Pancreas (tissue), 10 donors: ENCODE measurements around the gene PRODH. TPM values are rescaled to one million over a fixed set of nuclear protein-coding genes. Genes with fewer than 3 reads are reported as not detected.
A peak's percentile ranks its signal among the peaks of the same experiment; 100 is the strongest.

Source experiments
- ATAC-seq, 4 donors: fragments of 200-7000 bp; cut with Tn5 transposase; one replicate each; pipeline versions ENCODE4 v1.8.0 to v1.9.1; 2020; ENCODE audit warnings: mild to moderate bottlenecking in 4 of 4, moderate library complexity in 4 of 4
- DNase-seq, 6 donors: peaks; one replicate each; pipeline ENCODE4 v3.0.0-alpha.2; 2020
- FAIRE-seq: peaks from 2 replicates; lab custom pipeline; 2012; peaks lifted over from hg19 to GRCh38; lab: Jason Lieb, UNC
- H3K27ac ChIP-seq, 4 donors: fragments of 200-600 bp; sonication (generic); 1 replicate in 3 of 4; 2 replicates in 1 of 4; pipeline versions ENCODE4 v1.5.0 to v1.8.0; 2020
- H3K27me3 ChIP-seq, 4 donors: fragments of 200-600 bp; one replicate each; pipeline ENCODE4 v1.8.0; 2021
- H3K36me3 ChIP-seq, 3 donors: fragments of 200-600 bp; sonication (generic) in 1 of 3; one replicate each; pipeline versions ENCODE4 v1.5.0 to v1.8.0; 2020 to 2021
- H3K4me1 ChIP-seq, 3 donors: fragments of 200-600 bp; one replicate each; pipeline ENCODE4 v1.8.0; 2021
- H3K4me3 ChIP-seq, 4 donors: fragments of 200-600 bp; sonication (generic) in 2 of 4; one replicate each; pipeline versions ENCODE4 v1.5.0 to v1.8.0; 2020 to 2021
- H3K9me3 ChIP-seq, 4 donors: fragments of 200-600 bp; one replicate each; pipeline ENCODE4 v1.8.0; 2021
- CTCF ChIP-seq, 4 donors: fragments of 200-600 bp; sonication (generic) in 3 of 4; IDR thresholded peaks; one replicate each; pipeline versions ENCODE4 v1.5.0 to v1.8.0; 2021; ENCODE audit warnings: antibody characterized with exemption in 4 of 4
- WGBS, 2 donors: extraction: QIAGEN DNeasy Blood & Tissue Kit; methylation state at CpG; one replicate each; pipeline ENCODE4 v1.1.7; 2013; 5-methylcytosine and 5-hydroxymethylcytosine counted together
- intact Hi-C, 3 donors: fragments of 100-400 bp; cut with DNase I; formaldehyde crosslinking; loops; one replicate each; pipeline versions ENCODE4 v1.11.1 to v1.14.2; 2022
- polyA plus RNA-seq, 2 donors: library from polyadenylated mRNA; stranded (reverse); fragments of 200-250 nt; gene quantifications; one replicate each; pipeline ENCODE4 v1.2.3, GENCODE V29; 2013
- total RNA-seq, 6 donors: library from RNA; stranded (reverse); fragmentation: NEBNext Ultra II Directional in 4 of 6; extraction: Animal tissue kit (Norgen Biotek cat#: 25700) in 4 of 6; gene quantifications; one replicate each; pipeline versions ENCODE4 v1.2.1 to v1.2.4, GENCODE V29; 2021 to 2023
- donor health status: healthy with polysubstance abuse.
- donor health status: DM: no; HTN: no; CAD: no; lungs with moderate emphysema.
- donor health status: DM: no; HTN: no; CAD: no.
- donor health status: control.
- donor health status: control.
- donor health status: Bipolar disorder and iron deficiency.
- donor health status: DM: yes; HTN: yes; CAD: no.
- donor health status: DM: no; HTN: no; CAD: no.
- donor health status: DM: no; HTN: no; CAD: no.
- donor health status: DM: yes; HTN: yes; CAD: no.

PRODH gene
- total and polyA plus RNA-seq, 8 donors, result 0.35 to 4.1 (median 0.78) TPM

GRCh38 chr22:18933914-18934313, 2.2 kb downstream of the PRODH start:
- Histone ChIP-seq H3K36me3 (no peaks in the 10 kb centered on the region), H3K9me3 (no peaks in the 10 kb centered on the region), H3K27ac (no peak overlapping the region), H3K4me1 (no peaks in the 10 kb centered on the region), H3K4me3 (no peak overlapping the region), H3K27me3 (no peaks in the 10 kb centered on the region)
- intact Hi-C loops, result no loop called here
- ATAC-seq, result peak in 1 of 4 donors; percentile 12
- DNase-seq, result no peak
- no peak for TF ChIP-seq CTCF (IDR thresholded peaks at IDR 0.05)
- no peak for FAIRE-seq
- WGBS, 2 donors, result no CpG with 5 or more reads among the region's 7 CpGs

- intact Hi-C loops, result no loop called here
- Histone ChIP-seq H3K9me3 (no peaks in the 10 kb centered on the region), H3K27ac (no peak overlapping the region), H3K36me3 (no peaks in the 10 kb centered on the region), H3K4me3 (no peak overlapping the region), H3K27me3 (no peaks in the 10 kb centered on the region), H3K4me1 (no peaks in the 10 kb centered on the region)
- no peak for ATAC-seq
- DNase-seq, result no peak
- no CpG with 5 or more reads among the region's 16 CpGs for WGBS, 2 donors
- no peak for FAIRE-seq
- TF ChIP-seq CTCF (IDR thresholded peaks at IDR 0.05), result no peak
These were observed 4.0 kb downstream of the PRODH start for GRCh38 chr22:18931905-18932652.

- intact Hi-C loops, result no loop called here
These were observed 6.6 kb downstream of the PRODH start for GRCh38 chr22:18929459-18929858.

GRCh38 chr22:18927573-18927972, 8.5 kb downstream of the PRODH start:
- intact Hi-C loops, result no loop called here
- FAIRE-seq (no peak), ATAC-seq (no peak), DNase-seq (no peak)
- no peak overlapping the region for H3K4me3 ChIP-seq
- no CpG with 5 or more reads among the region's 5 CpGs for WGBS, 2 donors
- no peak overlapping the region for H3K27ac ChIP-seq
- TF ChIP-seq CTCF (IDR thresholded peaks at IDR 0.05), result no peak
- H3K36me3 ChIP-seq, result no peaks in the 10 kb centered on the region
- H3K27me3 ChIP-seq, result no peaks in the 10 kb centered on the region
- H3K4me1 ChIP-seq, result no peaks in the 10 kb centered on the region
- H3K9me3 ChIP-seq, result no peaks in the 10 kb centered on the region

More at GRCh38 chr22:18929459-18929858, 6.6 kb downstream of the PRODH start:
- no peak for DNase-seq
- H3K4me1 ChIP-seq, result no peaks in the 10 kb centered on the region
- H3K36me3 ChIP-seq, result no peaks in the 10 kb centered on the region
- FAIRE-seq, result no peak
- ATAC-seq, result peak; percentile 80 to 94 (median 90)
- H3K27ac ChIP-seq, result no peak overlapping the region
- no peak for TF ChIP-seq CTCF (IDR thresholded peaks at IDR 0.05)
- WGBS, 2 donors, result 33% methylated on average over 2 of the region's 5 CpGs; no CpG with 5 or more reads in 1 of the 2 donors
- no peaks in the 10 kb centered on the region for H3K9me3 ChIP-seq
- no peaks in the 10 kb centered on the region for H3K27me3 ChIP-seq
- no peak overlapping the region for H3K4me3 ChIP-seq

- intact Hi-C loops, result no loop called here
- no peak for TF ChIP-seq CTCF (IDR thresholded peaks at IDR 0.05)
- ATAC-seq, result no peak
These were observed 9.1 kb downstream of the PRODH start for GRCh38 chr22:18927020-18927419.

More at GRCh38 chr22:18927020-18927419, 9.1 kb downstream of the PRODH start:
- Histone ChIP-seq H3K9me3 (no peaks in the 10 kb centered on the region), H3K27me3 (no peaks in the 10 kb centered on the region), H3K4me1 (no peaks in the 10 kb centered on the region), H3K36me3 (no peaks in the 10 kb centered on the region), H3K27ac (no peak overlapping the region), H3K4me3 (no peak overlapping the region)
- DNase-seq (no peak), FAIRE-seq (no peak)
- WGBS, 2 donors, result no CpG with 5 or more reads among the region's 4 CpGs
